OCI-LY7 (cell line): Measurements from ENCODE around the gene NREP. TPM values are rescaled to one million over a fixed set of nuclear protein-coding genes. Genes with fewer than 3 reads are reported as not detected.

Experiments used
- Bru-seq: library from RNA; stranded (reverse); fragments of 400-500 nt; gene quantifications from one replicate; lab custom pipeline; 2021; lab: Mats Ljungman, UMichigan
- BruChase-seq, 2 experiments: library from RNA; stranded (reverse); fragments of 400-500 nt; gene quantifications; one replicate each; lab custom pipeline; 2021; lab: Mats Ljungman, UMichigan
- BruUV-seq: library from RNA; stranded (reverse); fragments of 400-500 nt; replicated peaks from 2 replicates; lab custom pipeline; 2021; lab: Mats Ljungman, UMichigan
- CTCF ChIA-PET: fragments of 300-600 bp; sonication (Branson Sonifier 250); formaldehyde crosslinking; loops from one replicate; lab custom pipeline; 2022; ENCODE audit warnings: antibody characterized with exemption; ENCODE audit not compliant: unreplicated experiment; lab: Charles Lee
- POLR2A ChIA-PET: fragments of 300-600 bp; sonication (Branson Sonifier 250); formaldehyde crosslinking; loops from one replicate; lab custom pipeline; 2022; ENCODE audit warnings: antibody characterized with exemption; lab: Charles Lee
- DNase-seq: peaks from one replicate; pipeline ENCODE4 v3.0.0-alpha.2; 2015; ENCODE audit warnings: low spot score
- H2AFZ ChIP-seq: fragments of 200-600 bp; sonication (generic), shearing (Covaris generic); 2 replicates; pipeline ENCODE4 v1.6.1; 2014; ENCODE audit warnings: mild to moderate bottlenecking, antibody characterized with exemption, low read length, moderate library complexity
- H3K27ac ChIP-seq: fragments of 200-600 bp; sonication (generic); 2 replicates; pipeline ENCODE4 v1.5.1; 2014; ENCODE audit warnings: mixed run types, low read depth, mild to moderate bottlenecking, moderate library complexity, low read length, inconsistent platforms; ENCODE audit not compliant: poor library complexity, severe bottlenecking
- H3K36me3 ChIP-seq: fragments of 200-600 bp; sonication (generic); 2 replicates; pipeline ENCODE4 v1.6.1; 2014; ENCODE audit warnings: mild to moderate bottlenecking, antibody characterized with exemption, low read length, moderate library complexity, mixed read lengths; ENCODE audit not compliant: insufficient read depth
- H3K4me1 ChIP-seq: fragments of 200-600 bp; sonication (generic); 2 replicates; pipeline ENCODE4 v1.5.1; 2014; ENCODE audit warnings: mild to moderate bottlenecking, low read length; ENCODE audit not compliant: insufficient read depth, poor library complexity, severe bottlenecking
- H3K4me2 ChIP-seq: fragments of 200-600 bp; sonication (generic); 2 replicates; pipeline ENCODE4 v1.6.1; 2014; ENCODE audit warnings: mild to moderate bottlenecking, low read length
- H3K4me3 ChIP-seq: fragments of 200-600 bp; sonication (generic); 2 replicates; pipeline ENCODE4 v1.5.1; 2014; ENCODE audit warnings: mild to moderate bottlenecking, low read depth, low read length; ENCODE audit not compliant: poor library complexity, severe bottlenecking
- H3K79me2 ChIP-seq: fragments of 200-600 bp; sonication (generic); 2 replicates; pipeline ENCODE4 v1.6.1; 2016; ENCODE audit warnings: low read depth, mild to moderate bottlenecking, low read length, moderate library complexity, mixed read lengths; ENCODE audit not compliant: insufficient read depth
- H3K9me2 ChIP-seq: fragments of 200-600 bp; sonication (generic); 2 replicates; pipeline ENCODE4 v1.6.1; 2016; ENCODE audit warnings: mild to moderate bottlenecking, low read length, mixed read lengths; ENCODE audit not compliant: insufficient read depth
- H3K9me3 ChIP-seq: fragments of 200-600 bp; sonication (generic); 2 replicates; pipeline ENCODE4 v1.6.1; 2014; ENCODE audit warnings: mild to moderate bottlenecking, mixed run types, low read length, mixed read lengths
- H4K20me1 ChIP-seq: fragments of 200-600 bp; sonication (generic); 2 replicates; pipeline ENCODE4 v1.6.1; 2014; ENCODE audit warnings: mild to moderate bottlenecking, antibody characterized with exemption, low read length, moderate library complexity, mixed read lengths; ENCODE audit not compliant: insufficient read depth
- CTCF ChIP-seq: fragments of 200-600 bp; sonication (generic); conservative IDR thresholded peaks from 2 replicates; pipeline ENCODE4 v1.5.1; 2014; ENCODE audit warnings: mild to moderate bottlenecking, antibody characterized with exemption, low read length, moderate library complexity, mixed read lengths
- EZH2phosphoT487 ChIP-seq: fragments of 200-600 bp; sonication (generic); IDR thresholded peaks from 2 replicates; pipeline ENCODE4 v1.6.1; 2018; ENCODE audit warnings: low read depth, borderline replicate concordance, mild to moderate bottlenecking, mixed run types, antibody characterized with exemption, low read length, moderate library complexity, mixed read lengths
- intact Hi-C: fragments of 100-400 bp; cut with micrococcal nuclease; formaldehyde crosslinking; loops from one replicate; pipeline ENCODE4 v1.10.0; 2022; ENCODE audit not compliant: unreplicated experiment
- long read RNA-seq: library from polyadenylated mRNA; stranded (forward); transcript quantifications from one replicate; pipeline ENCODE4 v2.0.0, GENCODE V29; 2022
- total RNA-seq, 2 experiments: library from RNA; depleted of rRNA in 1 of 2; stranded (reverse); fragments of >200 nt in 1 of 2; shearing (Covaris generic) in 1 of 2; gene quantifications; 2 replicates each; pipeline ENCODE4 v1.2.3, GENCODE V29; 2014 to 2022

Gene NREP
- 85.2 and 100 TPM in 2 replicates for total RNA-seq (2014; rRNA removed; shearing (Covaris generic))
- 40.0 and 56.1 TPM in 2 replicates for total RNA-seq (2022)
- percentile 37 among the genes with signal in this experiment for Bru-seq, nascent RNA
- BruChase-seq, experiment 1, labeled RNA remaining after a 6-hour chase: percentile 34 among the genes with signal in this experiment
- percentile 42 among the genes with signal in this experiment for BruChase-seq, experiment 2, labeled RNA remaining after a 2-hour chase
- long read RNA-seq, transcript NREP-202 (5 exons, 2,581 nt): major isoform, 22 of 41 reads
- long read RNA-seq, transcript NREP-201 (4 exons, 2,013 nt): minor isoform, 5 of 41 reads
- long read RNA-seq, partial matches to known transcripts: 1 of 41 reads
- long read RNA-seq, other reads (novel, unspliced or antisense): 8 of 41 reads

- Histone ChIP-seq H3K27ac (peak within 1 kb of the TSS; percentile 88), H3K4me2 (peak within 1 kb of the TSS; percentile 88), H3K36me3 (peaks cover 9% of the 10 kb centered on the region), H3K9me3 (0 out of 2 replicates have a peak, but pooled peaks cover 5% of the 10 kb centered on the region), H2AFZ (peak within 1 kb of the TSS; percentile 43), H3K9me2 (no peaks in the 10 kb centered on the region), H3K4me3 (peak within 1 kb of the TSS; percentile 79), H4K20me1 (no peaks in the 10 kb centered on the region), H3K4me1 (peaks cover 36% of the 10 kb centered on the region), H3K79me2 (peaks cover 18% of the 10 kb centered on the region; the same call in 1 of the 2 replicates)
- intact Hi-C loops: loop anchor here (1.0 to 10.0 kb wide), 4 partner anchors 18 to 404 kb away; partner anchors contain the start of gene STARD4
- DNase-seq: peak; percentile 71
- POLR2A ChIA-PET: interaction anchor here (0.7 to 2.3 kb wide), 10 partner anchors 16 to 1047 kb away, joined by 3 to 13 read pairs (median 4); no protein-coding TSS in a partner anchor
- no peak for TF ChIP-seq EZH2phosphoT487
- no peak for TF ChIP-seq CTCF
- BruUV-seq: no TSS peak
- CTCF ChIA-PET: no interaction called here
Measured at GRCh38 chr5:111756581-111757354, at the start of gene NREP. NREP (minus strand) TSS chr5:111757194; CDS start chr5:111755772, 1,422 bp downstream.

GRCh38 chr5:111806753-111807152 lies 49.8 kb upstream of the NREP start:
- BruUV-seq: no TSS peak
- no peaks in the 10 kb centered on the region for H3K36me3 ChIP-seq
- TF ChIP-seq CTCF: no peak
- no peak for TF ChIP-seq EZH2phosphoT487

More at GRCh38 chr5:111806753-111807152, 49.8 kb upstream of the NREP start:
- Histone ChIP-seq H3K9me3 (no peaks in the 10 kb centered on the region), H3K9me2 (no peaks in the 10 kb centered on the region), H3K79me2 (no peaks in the 10 kb centered on the region), H2AFZ (no peak overlapping the region), H3K4me2 (no peak overlapping the region), H3K27ac (no peak overlapping the region), H3K4me3 (no peak overlapping the region), H4K20me1 (no peaks in the 10 kb centered on the region), H3K4me1 (no peaks in the 10 kb centered on the region)
- POLR2A ChIA-PET: no interaction called here
- intact Hi-C loops: no loop called here
- CTCF ChIA-PET: no interaction called here
- DNase-seq: no peak
